ENCODE data around the gene BICC1.
A peak's percentile ranks its signal among the peaks of the same experiment; 100 is the strongest.

The BICC1 gene

GRCh38 chr10:58514111-58514770, 1.6 kb downstream of the BICC1 start:
- DNase-seq: no peak

- DNase-seq: no peak
Observed at GRCh38 chr10:58515291-58515941, 2.7 kb downstream of the BICC1 start.

- DNase-seq: no peak
Observed at GRCh38 chr10:58516119-58516518, 3.4 kb downstream of the BICC1 start.

GRCh38 chr10:58516671-58517070, 4.0 kb downstream of the BICC1 start:
- no peak for DNase-seq

- DNase-seq: no peak
Observed at GRCh38 chr10:58517081-58517480, 4.4 kb downstream of the BICC1 start.

GRCh38 chr10:58517491-58518355, 5.1 kb downstream of the BICC1 start:
- no peak for DNase-seq

- DNase-seq: no peak
Observed at GRCh38 chr10:58518775-58519174, 6.1 kb downstream of the BICC1 start.

- DNase-seq: no peak
Observed at GRCh38 chr10:58529077-58529728, 16.5 kb downstream of the BICC1 start.

- peak in 17 of 56 donors; percentile 2 to 73 (median 13) for DNase-seq
Observed at GRCh38 chr10:58531084-58531695, 18.5 kb downstream of the BICC1 start.

GRCh38 chr10:58535311-58535710, 22.6 kb downstream of the BICC1 start:
- DNase-seq: no peak

GRCh38 chr10:58543141-58543540, 30.5 kb downstream of the BICC1 start:
- DNase-seq: no peak

- DNase-seq: no peak
Observed at GRCh38 chr10:58544135-58544534, 31.5 kb downstream of the BICC1 start.

- no peak for DNase-seq
Observed at GRCh38 chr10:58545427-58545826, 32.8 kb downstream of the BICC1 start.

- no peak for DNase-seq
Observed at GRCh38 chr10:58546137-58546536, 33.5 kb downstream of the BICC1 start.

- DNase-seq: no peak
Observed at GRCh38 chr10:58546722-58547445, 34.2 kb downstream of the BICC1 start.

GRCh38 chr10:58547963-58548362, 35.3 kb downstream of the BICC1 start:
- no peak for DNase-seq

- no peak for DNase-seq
Observed at GRCh38 chr10:58554316-58554715, 41.6 kb downstream of the BICC1 start.

GRCh38 chr10:58555170-58555929, 42.7 kb downstream of the BICC1 start:
- DNase-seq: no peak

- DNase-seq: no peak
Observed at GRCh38 chr10:58555930-58556311, 43.2 kb downstream of the BICC1 start.

Measured in amygdala (tissue), 56 donors.